Measurements from ENCODE around the gene SLPI.

SLPI gene

GRCh38 chr20:45275338-45275737 lies 21.0 kb upstream of the SLPI start:
- no peak for DNase-seq (ENCODE audit: low read depth, low spot score)

GRCh38 chr20:45269754-45270270 lies 15.4 kb upstream of the SLPI start:
- DNase-seq (ENCODE audit: low read depth, low spot score), result no peak

- DNase-seq (ENCODE audit: low read depth, low spot score), result no peak
These were observed 14.7 kb upstream of the SLPI start for GRCh38 chr20:45269056-45269455.

- DNase-seq (ENCODE audit: low read depth, low spot score), result no peak
These were observed 14.2 kb upstream of the SLPI start for GRCh38 chr20:45268531-45268930.

- no peak for DNase-seq (ENCODE audit: low read depth, low spot score)
These were observed 12.6 kb upstream of the SLPI start for GRCh38 chr20:45266977-45267376.

- no peak for DNase-seq (ENCODE audit: low read depth, low spot score)
These were observed 9.3 kb upstream of the SLPI start for GRCh38 chr20:45263556-45264266.

GRCh38 chr20:45258664-45259063 lies 4.3 kb upstream of the SLPI start:
- no peak for DNase-seq (ENCODE audit: low read depth, low spot score)

- DNase-seq (ENCODE audit: low read depth, low spot score), result no peak
These were observed 3.9 kb upstream of the SLPI start for GRCh38 chr20:45258259-45258658.

- no peak for DNase-seq (ENCODE audit: low read depth, low spot score)
These were observed 3.3 kb upstream of the SLPI start for GRCh38 chr20:45257711-45258110.

- DNase-seq (ENCODE audit: low read depth, low spot score), result no peak
These were observed 2.8 kb upstream of the SLPI start for GRCh38 chr20:45257161-45257560.

GRCh38 chr20:45253261-45253660 lies 1.1 kb downstream of the SLPI start:
- DNase-seq (ENCODE audit: low read depth, low spot score), result no peak

- DNase-seq (ENCODE audit: low read depth, low spot score), result no peak
These were observed 2.3 kb downstream of the SLPI start for GRCh38 chr20:45251884-45252560.

- DNase-seq (ENCODE audit: low read depth, low spot score), result no peak
These were observed 5.8 kb downstream of the SLPI start for GRCh38 chr20:45248609-45249008.

GRCh38 chr20:45247865-45248264 lies 6.5 kb downstream of the SLPI start:
- DNase-seq (ENCODE audit: low read depth, low spot score), result no peak

- DNase-seq (ENCODE audit: low read depth, low spot score), result no peak
These were observed 8.3 kb downstream of the SLPI start for GRCh38 chr20:45246109-45246508.

- DNase-seq (ENCODE audit: low read depth, low spot score), result no peak
These were observed 16.2 kb downstream of the SLPI start for GRCh38 chr20:45238139-45238538.

GRCh38 chr20:45235995-45236394 lies 18.4 kb downstream of the SLPI start:
- no peak for DNase-seq (ENCODE audit: low read depth, low spot score)

GRCh38 chr20:45230631-45231030 lies 23.7 kb downstream of the SLPI start:
- DNase-seq (ENCODE audit: low read depth, low spot score), result no peak

GRCh38 chr20:45229264-45230056 lies 24.9 kb downstream of the SLPI start:
- no peak for DNase-seq (ENCODE audit: low read depth, low spot score)

- DNase-seq (ENCODE audit: low read depth, low spot score), result no peak
These were observed 28.1 kb downstream of the SLPI start for GRCh38 chr20:45226287-45226686.

GRCh38 chr20:45223136-45223535 lies 31.2 kb downstream of the SLPI start:
- DNase-seq (ENCODE audit: low read depth, low spot score), result no peak

GRCh38 chr20:45221076-45221475 lies 33.3 kb downstream of the SLPI start, which contains the start of gene SEMG2:
Gene SEMG2, plus strand, starts transcription at chr20:45221373. Its CDS starts 17 bp downstream, at chr20:45221390.
- no peak for DNase-seq (ENCODE audit: low read depth, low spot score)

All from activated CD4-positive, CD25-positive, alpha-beta regulatory T cell treated with anti-CD3 and anti-CD28 coated beads, Interleukin-2, amount 50 U/mL, for 16 hours (primary cell).